ENCODE results near the gene C5orf52. TPM values are rescaled to one million over a fixed set of nuclear protein-coding genes. Genes with fewer than 3 reads are reported as not detected.
A peak's percentile ranks its signal among the peaks of the same experiment; 100 is the strongest.

C5orf52 gene
- total RNA-seq, 1 experiment from 2014 or later = not detected

- H3K79me2 ChIP-seq (ENCODE audit: insufficient read depth, low read length) = no peaks in the 10 kb centered on the region
- no peak overlapping the region for H3K27ac ChIP-seq (ENCODE audit: insufficient read length, low read depth, low read length)
- no peak overlapping the region for H3K9ac ChIP-seq (ENCODE audit: extremely low read depth, insufficient read length, low read length)
- peaks cover 2 to 6% of the 10 kb centered on the region in 2 experiments; a peak in 4 of 5 replicates for H3K9me3 Mint-ChIP-seq
- peak overlapping the region; percentile 25 for H2AFZ ChIP-seq (ENCODE audit: low read length)
- H3K56ac ChIP-seq (ENCODE audit: insufficient read length, low read depth, low read length) = no peak overlapping the region
- H3K9me3 ChIP-seq (ENCODE audit: control insufficient read depth, low read depth, low read length) = no peaks in the 10 kb centered on the region
- no peak overlapping the region for H3K4me2 ChIP-seq (ENCODE audit: insufficient read depth, insufficient read length, low read length)
- no peak overlapping the region for H4K91ac ChIP-seq (ENCODE audit: insufficient read length, low read depth, low read length)
- H2BK12ac ChIP-seq (ENCODE audit: insufficient read length, low read depth, low read length) = no peak overlapping the region
- no peaks in the 10 kb centered on the region for H4K20me1 ChIP-seq (ENCODE audit: control insufficient read depth, insufficient read depth, insufficient read length)
- DNase-seq = peak; percentile 54
- no peak overlapping the region for H3K4ac ChIP-seq (ENCODE audit: low read depth, low read length)
- peaks cover 3 to 9% (median 6%) of the 10 kb centered on the region in 3 experiments for H3K36me3 Mint-ChIP-seq (ENCODE audit: insufficient read depth in 1 of 3, low read depth in 3 of 3)
- H3K4me3 Mint-ChIP-seq = no peak overlapping the region
- no peaks in the 10 kb centered on the region for H3K23me2 ChIP-seq (ENCODE audit: insufficient read length, low read depth, low read length, poor library complexity, severe bottlenecking)
- H2AK5ac ChIP-seq (ENCODE audit: insufficient read length, low read length) = no peak overlapping the region
- H3K18ac ChIP-seq (ENCODE audit: insufficient read length, low read depth, low read length) = no peak overlapping the region
- H3K27ac Mint-ChIP-seq = no peak overlapping the region; a peak in 2 of 7 replicates
- H2BK120ac ChIP-seq (ENCODE audit: low read depth, low read length, poor library complexity, severe bottlenecking) = no peak overlapping the region
- no peaks in the 10 kb centered on the region for H3K27me3 ChIP-seq (ENCODE audit: insufficient read depth, low read length)
- no peak overlapping the region for H4K5ac ChIP-seq (ENCODE audit: insufficient read length, low read depth, low read length)
- H4K8ac ChIP-seq (replicated peaks; ENCODE audit: insufficient read length, low read depth, low read length) = no peak overlapping the region
- WGBS (ENCODE audit: extremely low coverage, insufficient read length, low lambda C conversion rate) = no CpG with 5 or more reads among the region's 2 CpGs
- no peaks in the 10 kb centered on the region for H3K79me1 ChIP-seq (ENCODE audit: insufficient read depth, low read depth, low read length, poor library complexity, severe bottlenecking)
- H3K4me1 Mint-ChIP-seq = peaks cover 3 to 7% of the 10 kb centered on the region in 2 experiments; a peak in 2 of 4 replicates
- H3K14ac ChIP-seq (ENCODE audit: insufficient read depth, low read length) = no peak overlapping the region
- H3K27me3 Mint-ChIP-seq (ENCODE audit: low read depth) = peaks cover 5% of the 10 kb centered on the region
- H2BK20ac ChIP-seq (ENCODE audit: low read depth, low read length, poor library complexity, severe bottlenecking) = no peak overlapping the region
- H2BK5ac ChIP-seq (ENCODE audit: insufficient read length, low read length) = no peak overlapping the region
- H3K23ac ChIP-seq (ENCODE audit: insufficient read length, low read depth, low read length) = no peak overlapping the region
- TF ChIP-seq CTCF (conservative IDR thresholded peaks at IDR 0.05) = no peak
- no peak overlapping the region for H2BK15ac ChIP-seq (ENCODE audit: low read depth, low read length)
- no peaks in the 10 kb centered on the region; the same call in 1 of the 2 replicates for H3K4me1 ChIP-seq (ENCODE audit: insufficient read depth, low read length)
- no peak overlapping the region for H3T11ph ChIP-seq (ENCODE audit: low read length)
Observed at GRCh38 chr5:157719245-157719644, 47.9 kb downstream of the C5orf52 start.

Data from H9 (cell line).